MCF 10A (cell line): ENCODE results near the gene LAMB3. TPM values are rescaled to one million over a fixed set of nuclear protein-coding genes. Genes with fewer than 3 reads are reported as not detected.

ENCODE experiments used
- BruUV-seq: library from RNA; stranded (reverse); fragments of 400-500 nt; replicated peaks from 2 replicates; lab custom pipeline; 2021; lab: Mats Ljungman, UMichigan
- CTCF ChIA-PET: fragments of 300-600 bp; sonication (Branson Sonifier 250); formaldehyde crosslinking; extraction: SDS; loops from one replicate; lab custom pipeline; 2021; ENCODE audit warnings: antibody characterized with exemption, inconsistent platforms; lab: Yijun Ruan, JAX
- POLR2A ChIA-PET: fragments of 300-600, 350-650 bp; sonication (Branson Sonifier 250); formaldehyde crosslinking; extraction: SDS; loops from one replicate; lab custom pipeline; 2020; ENCODE audit warnings: antibody characterized with exemption, inconsistent platforms; lab: Yijun Ruan, JAX
- DNase-seq: peaks from one replicate; pipeline ENCODE4 v3.0.0-alpha.2; 2018; ENCODE audit not compliant: unreplicated experiment
- H3K27ac Mint-ChIP-seq: one replicate; pipeline ENCODE4 v1.8.0; 2022; ENCODE audit warnings: mild to moderate bottlenecking, low read depth, mixed read lengths; ENCODE audit not compliant: unreplicated experiment
- H3K27me3 Mint-ChIP-seq: one replicate; pipeline ENCODE4 v1.8.0; 2022; ENCODE audit warnings: mixed read lengths; ENCODE audit not compliant: insufficient read depth, unreplicated experiment
- H3K36me3 Mint-ChIP-seq: one replicate; pipeline ENCODE4 v1.8.0; 2022; ENCODE audit warnings: mild to moderate bottlenecking, moderate library complexity, mixed read lengths; ENCODE audit not compliant: insufficient read depth, unreplicated experiment
- H3K4me1 Mint-ChIP-seq: one replicate; pipeline ENCODE4 v1.8.0; 2022; ENCODE audit warnings: mixed read lengths; ENCODE audit not compliant: insufficient read depth, unreplicated experiment
- H3K4me3 Mint-ChIP-seq: one replicate; pipeline ENCODE4 v1.8.0; 2022; ENCODE audit warnings: mild to moderate bottlenecking, moderate library complexity, mixed read lengths; ENCODE audit not compliant: unreplicated experiment
- H3K9me3 Mint-ChIP-seq: one replicate; pipeline ENCODE4 v1.8.0; 2022; ENCODE audit warnings: mixed read lengths; ENCODE audit not compliant: unreplicated experiment
- intact Hi-C: fragments of 100-400 bp; cut with micrococcal nuclease; formaldehyde crosslinking; loops from 2 replicates; pipeline ENCODE4 v1.14.1; 2022
- total RNA-seq: library from RNA; stranded (reverse); gene quantifications from 2 replicates; pipeline ENCODE4 v1.2.3, GENCODE V29; 2022
- TF ChIP-seq, protein P1 (sequence below): fragments of 200-600 bp; IDR thresholded peaks from one replicate; pipeline ENCODE4 v1.8.0; 2022; ENCODE audit warnings: antibody characterized with exemption, mild to moderate bottlenecking; ENCODE audit not compliant: unreplicated experiment

The LAMB3 gene
- total RNA-seq, 1 experiment from 2014 or later, result 1,572 TPM

DNA sequence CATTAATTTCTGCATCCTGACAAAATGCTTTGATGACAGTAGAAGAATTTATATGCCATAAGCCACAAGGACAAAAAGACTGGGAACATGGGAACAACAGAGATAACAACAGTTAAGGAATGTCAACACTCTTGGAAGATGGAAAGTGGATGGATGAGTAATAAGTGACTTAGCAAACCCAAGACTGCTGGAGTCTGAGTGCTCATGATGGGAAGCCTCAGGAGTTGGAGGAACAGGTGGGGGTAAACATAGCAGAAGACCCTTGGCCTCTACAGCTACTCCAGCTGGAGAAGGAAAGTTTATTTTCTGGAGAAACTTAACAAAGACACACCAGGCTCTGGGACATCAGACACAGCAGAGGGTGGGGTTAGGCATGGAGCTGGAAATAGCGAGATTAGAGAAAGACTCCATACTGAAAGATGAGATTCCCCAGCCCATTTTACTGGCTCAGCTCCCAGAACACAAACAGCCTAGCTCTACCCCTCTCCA, 36.6 kb upstream of the LAMB3 start:
- TF ChIP-seq, protein P1, sequence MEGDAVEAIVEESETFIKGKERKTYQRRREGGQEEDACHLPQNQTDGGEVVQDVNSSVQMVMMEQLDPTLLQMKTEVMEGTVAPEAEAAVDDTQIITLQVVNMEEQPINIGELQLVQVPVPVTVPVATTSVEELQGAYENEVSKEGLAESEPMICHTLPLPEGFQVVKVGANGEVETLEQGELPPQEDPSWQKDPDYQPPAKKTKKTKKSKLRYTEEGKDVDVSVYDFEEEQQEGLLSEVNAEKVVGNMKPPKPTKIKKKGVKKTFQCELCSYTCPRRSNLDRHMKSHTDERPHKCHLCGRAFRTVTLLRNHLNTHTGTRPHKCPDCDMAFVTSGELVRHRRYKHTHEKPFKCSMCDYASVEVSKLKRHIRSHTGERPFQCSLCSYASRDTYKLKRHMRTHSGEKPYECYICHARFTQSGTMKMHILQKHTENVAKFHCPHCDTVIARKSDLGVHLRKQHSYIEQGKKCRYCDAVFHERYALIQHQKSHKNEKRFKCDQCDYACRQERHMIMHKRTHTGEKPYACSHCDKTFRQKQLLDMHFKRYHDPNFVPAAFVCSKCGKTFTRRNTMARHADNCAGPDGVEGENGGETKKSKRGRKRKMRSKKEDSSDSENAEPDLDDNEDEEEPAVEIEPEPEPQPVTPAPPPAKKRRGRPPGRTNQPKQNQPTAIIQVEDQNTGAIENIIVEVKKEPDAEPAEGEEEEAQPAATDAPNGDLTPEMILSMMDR, result no peak
- Mint-ChIP-seq H3K36me3 (no peaks in the 10 kb centered on the region), H3K27ac (no peak overlapping the region), H3K4me3 (no peak overlapping the region), H3K4me1 (peaks cover 43% of the 10 kb centered on the region), H3K27me3 (peaks cover 7% of the 10 kb centered on the region), H3K9me3 (no peaks in the 10 kb centered on the region)
- peak; percentile 65 for DNase-seq
- BruUV-seq, result no TSS peak
- ChIA-PET POLR2A (interaction anchor here (0.6 to 20.0 kb wide), 15 partner anchors 10 to 121 kb away, joined by 3 to 458 read pairs (median 3); partner anchors contain the start of genes G0S2 and LAMB3), CTCF (interaction anchor here (0.9 to 21.9 kb wide), 16 partner anchors 9 to 120 kb away, joined by 3 to 564 read pairs (median 8); partner anchors contain the start of genes CAMK1G, G0S2 and LAMB3)
- intact Hi-C loops, result no loop called here

DNA sequence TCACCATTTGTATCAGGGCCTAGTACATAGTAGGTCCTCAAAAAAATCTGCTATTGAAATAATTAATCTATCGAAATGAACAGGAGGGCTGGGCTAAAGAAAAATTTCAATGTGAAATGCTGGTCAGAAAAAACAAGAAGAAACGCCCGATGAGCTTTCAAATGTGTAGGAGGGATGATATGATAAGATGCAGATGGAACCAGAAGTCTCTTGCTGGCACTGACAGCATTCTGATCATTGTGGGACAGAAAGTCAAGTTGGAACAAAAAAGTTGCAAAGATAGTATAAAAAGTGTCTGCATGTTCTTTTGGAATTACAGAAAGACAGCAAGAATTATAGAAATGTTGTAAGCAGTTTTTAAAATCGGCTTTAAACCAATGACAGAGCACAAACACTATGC, 34.1 kb upstream of the LAMB3 start:
- Mint-ChIP-seq H3K9me3 (no peaks in the 10 kb centered on the region), H3K27me3 (no peaks in the 10 kb centered on the region), H3K4me1 (peaks cover 22% of the 10 kb centered on the region), H3K36me3 (no peaks in the 10 kb centered on the region), H3K4me3 (no peak overlapping the region), H3K27ac (no peak overlapping the region)
- ChIA-PET POLR2A (interaction anchor here (0.6 to 20.0 kb wide), 4 partner anchors 14 to 1472 kb away, joined by 3 to 458 read pairs (median 30); partner anchors contain the start of genes G0S2 and LAMB3), CTCF (interaction anchor here (0.7 to 21.9 kb wide), 9 partner anchors 14 to 119 kb away, joined by 3 to 564 read pairs (median 5); partner anchors contain the start of genes CAMK1G and LAMB3)
- intact Hi-C loops, result no loop called here
- TF ChIP-seq, protein P1, result no peak
- no peak for DNase-seq
- no TSS peak for BruUV-seq

DNA sequence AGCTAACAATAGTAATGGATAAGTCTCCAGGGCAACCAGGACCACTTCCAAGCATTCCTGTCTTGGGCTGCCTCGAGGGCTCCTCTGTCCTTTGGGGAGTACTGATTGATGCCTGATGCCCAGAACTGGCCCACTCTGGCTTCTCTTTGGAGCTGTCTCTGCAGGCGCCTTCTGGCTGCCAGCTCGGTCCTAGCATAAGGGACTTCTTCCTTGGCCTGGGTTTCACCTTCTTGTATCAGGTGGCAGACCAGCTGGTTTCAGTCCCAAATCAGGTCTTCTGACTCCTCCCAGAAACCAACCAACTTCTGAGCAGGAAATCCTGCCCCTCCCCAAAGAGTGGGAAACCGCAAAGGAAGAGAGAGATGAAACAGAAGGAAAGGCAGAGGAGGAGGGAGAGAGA, 33.6 kb upstream of the LAMB3 start:
- Mint-ChIP-seq H3K4me3 (no peak overlapping the region), H3K9me3 (no peaks in the 10 kb centered on the region), H3K27me3 (no peaks in the 10 kb centered on the region), H3K4me1 (peaks cover 17% of the 10 kb centered on the region), H3K27ac (no peak overlapping the region), H3K36me3 (no peaks in the 10 kb centered on the region)
- intact Hi-C loops, result no loop called here
- ChIA-PET POLR2A (interaction anchor here (0.6 to 20.0 kb wide), 4 partner anchors 13 to 1471 kb away, joined by 3 to 458 read pairs (median 30); partner anchors contain the start of genes G0S2 and LAMB3), CTCF (interaction anchor here (0.7 to 21.9 kb wide), 6 partner anchors 19 to 119 kb away, joined by 3 to 564 read pairs (median 86); partner anchors contain the start of genes CAMK1G and LAMB3)
- BruUV-seq, result no TSS peak
- TF ChIP-seq, protein P1, result no peak
- DNase-seq, result no peak

DNA sequence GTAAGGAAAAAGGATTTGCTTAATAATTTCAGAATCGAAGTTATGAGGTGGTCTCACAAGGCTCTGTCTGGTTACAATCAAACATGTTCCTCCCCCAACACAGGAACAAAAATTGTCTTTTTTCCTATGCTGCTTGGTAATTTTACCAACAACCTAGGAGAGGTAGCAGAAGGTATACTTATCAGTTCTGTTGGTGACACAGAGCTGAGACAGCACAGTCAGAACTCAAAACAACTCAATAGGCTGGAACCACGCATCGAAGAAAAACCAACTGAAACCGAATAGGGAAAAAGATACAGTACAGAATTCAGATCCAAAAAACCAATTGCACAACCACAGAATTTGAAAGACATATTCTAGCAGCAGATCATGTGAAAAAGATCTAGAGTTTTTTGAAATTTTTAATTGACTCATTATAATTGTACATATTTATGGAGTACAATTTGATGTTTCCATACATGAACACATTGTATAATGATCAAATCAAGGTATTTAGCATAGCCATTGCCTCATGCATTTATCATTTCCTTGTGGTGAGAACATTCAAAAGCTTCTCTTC, 26.8 kb upstream of the LAMB3 start:
- Mint-ChIP-seq H3K4me1 (peaks cover 8% of the 10 kb centered on the region), H3K4me3 (no peak overlapping the region), H3K36me3 (no peaks in the 10 kb centered on the region), H3K27me3 (no peaks in the 10 kb centered on the region), H3K9me3 (no peaks in the 10 kb centered on the region), H3K27ac (no peak overlapping the region)
- POLR2A ChIA-PET, result interaction anchor here (0.6 to 20.0 kb wide), 2 partner anchors 9 to 25 kb away, joined by 3 to 458 read pairs; partner anchors contain the start of gene LAMB3
- no TSS peak for BruUV-seq
- TF ChIP-seq, protein P1, result no peak
- CTCF ChIA-PET, result interaction anchor here (0.6 to 21.9 kb wide), 3 partner anchors 10 to 302 kb away, joined by 5 to 564 read pairs (median 5); partner anchors contain the start of gene LAMB3
- intact Hi-C loops, result no loop called here
- DNase-seq, result no peak
